ENCODE data around the gene LSAMP. TPM values are rescaled to one million over a fixed set of nuclear protein-coding genes. Genes with fewer than 3 reads are reported as not detected.
"Not testable (repeated sequence)": the region's sequence is repeated elsewhere in the genome, so short reads cannot be mapped to it uniquely, and the experiment has no call there.

The LSAMP gene
- polyA plus RNA-seq, 1 donor: 7.6 TPM

GRCh38 chr3:116211901-116212300 lies 233.4 kb downstream of the LSAMP start:
- Histone ChIP-seq H3K36me3 (ENCODE audit: control insufficient read depth, insufficient read depth, low read length) (no peaks in the 10 kb centered on the region), H3K4me3 (ENCODE audit: low read length) (no peak overlapping the region), H3K4me1 (ENCODE audit: control insufficient read depth, insufficient read depth, low read length) (no peaks in the 10 kb centered on the region), H3K27ac (ENCODE audit: low read length) (no peak overlapping the region), H3K9me3 (ENCODE audit: control insufficient read depth, low read depth, low read length) (peaks cover 4% of the 10 kb centered on the region), H3K27me3 (ENCODE audit: control insufficient read depth, insufficient read depth, low read length) (no peaks in the 10 kb centered on the region)
- no peak for DNase-seq
- WGBS (ENCODE audit: insufficient coverage, low lambda C conversion rate): 83% methylated on average over 1 of the region's 2 CpGs

GRCh38 chr3:116208830-116209229 lies 236.5 kb downstream of the LSAMP start:
- H3K9me3 ChIP-seq (ENCODE audit: control insufficient read depth, low read depth, low read length); H3K27ac ChIP-seq (ENCODE audit: low read length); DNase-seq; H3K36me3 ChIP-seq (ENCODE audit: control insufficient read depth, insufficient read depth, low read length); H3K4me3 ChIP-seq (ENCODE audit: low read length); H3K4me1 ChIP-seq (ENCODE audit: control insufficient read depth, insufficient read depth, low read length); H3K27me3 ChIP-seq (ENCODE audit: control insufficient read depth, insufficient read depth, low read length): not testable (repeated sequence)
- no CpG with 5 or more reads among the region's 15 CpGs for WGBS (ENCODE audit: insufficient coverage, low lambda C conversion rate)

GRCh38 chr3:116200956-116201690 lies 244.2 kb downstream of the LSAMP start:
- Histone ChIP-seq H3K4me1 (ENCODE audit: control insufficient read depth, insufficient read depth, low read length) (no peaks in the 10 kb centered on the region), H3K36me3 (ENCODE audit: control insufficient read depth, insufficient read depth, low read length) (no peaks in the 10 kb centered on the region), H3K4me3 (ENCODE audit: low read length) (no peak overlapping the region), H3K27ac (ENCODE audit: low read length) (no peak overlapping the region), H3K9me3 (ENCODE audit: control insufficient read depth, low read depth, low read length) (no peaks in the 10 kb centered on the region), H3K27me3 (ENCODE audit: control insufficient read depth, insufficient read depth, low read length) (no peaks in the 10 kb centered on the region)
- DNase-seq: no peak
- WGBS (ENCODE audit: insufficient coverage, low lambda C conversion rate): no CpG with 5 or more reads among the region's 5 CpGs

- Histone ChIP-seq H3K27ac (ENCODE audit: low read length) (no peak overlapping the region), H3K4me3 (ENCODE audit: low read length) (no peak overlapping the region), H3K9me3 (ENCODE audit: control insufficient read depth, low read depth, low read length) (no peaks in the 10 kb centered on the region), H3K27me3 (ENCODE audit: control insufficient read depth, insufficient read depth, low read length) (no peaks in the 10 kb centered on the region), H3K4me1 (ENCODE audit: control insufficient read depth, insufficient read depth, low read length) (no peaks in the 10 kb centered on the region), H3K36me3 (ENCODE audit: control insufficient read depth, insufficient read depth, low read length) (no peaks in the 10 kb centered on the region)
- no peak for DNase-seq
- no CpG with 5 or more reads among the region's 2 CpGs for WGBS (ENCODE audit: insufficient coverage, low lambda C conversion rate)
Observed at GRCh38 chr3:116199063-116199462, 246.2 kb downstream of the LSAMP start.

GRCh38 chr3:116198087-116198486 lies 247.2 kb downstream of the LSAMP start:
- H3K4me3 ChIP-seq (ENCODE audit: low read length): no peak overlapping the region
- H3K4me1 ChIP-seq (ENCODE audit: control insufficient read depth, insufficient read depth, low read length): no peaks in the 10 kb centered on the region
- no peak for DNase-seq
- WGBS (ENCODE audit: insufficient coverage, low lambda C conversion rate): 67% methylated on average over 1 of the region's 2 CpGs
- H3K27me3 ChIP-seq (ENCODE audit: control insufficient read depth, insufficient read depth, low read length): no peaks in the 10 kb centered on the region
- H3K9me3 ChIP-seq (ENCODE audit: control insufficient read depth, low read depth, low read length): no peaks in the 10 kb centered on the region
- no peaks in the 10 kb centered on the region for H3K36me3 ChIP-seq (ENCODE audit: control insufficient read depth, insufficient read depth, low read length)
- H3K27ac ChIP-seq (ENCODE audit: low read length): no peak overlapping the region

- Histone ChIP-seq H3K36me3 (ENCODE audit: control insufficient read depth, insufficient read depth, low read length) (no peaks in the 10 kb centered on the region), H3K9me3 (ENCODE audit: control insufficient read depth, low read depth, low read length) (no peaks in the 10 kb centered on the region)
- WGBS (ENCODE audit: insufficient coverage, low lambda C conversion rate): 100% methylated on average over 1 of the region's 1 CpG
Observed at GRCh38 chr3:116192464-116192863, 252.8 kb downstream of the LSAMP start.

GRCh38 chr3:116191409-116191808 lies 253.9 kb downstream of the LSAMP start:
- H3K9me3 ChIP-seq (ENCODE audit: control insufficient read depth, low read depth, low read length): no peaks in the 10 kb centered on the region
- no peaks in the 10 kb centered on the region for H3K27me3 ChIP-seq (ENCODE audit: control insufficient read depth, insufficient read depth, low read length)
- H3K27ac ChIP-seq (ENCODE audit: low read length): no peak overlapping the region
- no peaks in the 10 kb centered on the region for H3K4me1 ChIP-seq (ENCODE audit: control insufficient read depth, insufficient read depth, low read length)
- H3K4me3 ChIP-seq (ENCODE audit: low read length): no peak overlapping the region
- 100% methylated on average over 1 of the region's 2 CpGs for WGBS (ENCODE audit: insufficient coverage, low lambda C conversion rate)
- no peaks in the 10 kb centered on the region for H3K36me3 ChIP-seq (ENCODE audit: control insufficient read depth, insufficient read depth, low read length)
- DNase-seq: no peak

More at GRCh38 chr3:116192464-116192863, 252.8 kb downstream of the LSAMP start:
- H3K4me1 ChIP-seq (ENCODE audit: control insufficient read depth, insufficient read depth, low read length): no peaks in the 10 kb centered on the region
- no peaks in the 10 kb centered on the region for H3K27me3 ChIP-seq (ENCODE audit: control insufficient read depth, insufficient read depth, low read length)
- no peak overlapping the region for H3K4me3 ChIP-seq (ENCODE audit: low read length)
- H3K27ac ChIP-seq (ENCODE audit: low read length): no peak overlapping the region
- DNase-seq: no peak

- Histone ChIP-seq H3K27me3 (ENCODE audit: control insufficient read depth, insufficient read depth, low read length) (no peaks in the 10 kb centered on the region), H3K4me3 (ENCODE audit: low read length) (no peak overlapping the region), H3K4me1 (ENCODE audit: control insufficient read depth, insufficient read depth, low read length) (no peaks in the 10 kb centered on the region), H3K36me3 (ENCODE audit: control insufficient read depth, insufficient read depth, low read length) (no peaks in the 10 kb centered on the region), H3K9me3 (ENCODE audit: control insufficient read depth, low read depth, low read length) (no peaks in the 10 kb centered on the region), H3K27ac (ENCODE audit: low read length) (no peak overlapping the region)
- no peak for DNase-seq
- 22% methylated on average over 1 of the region's 3 CpGs for WGBS (ENCODE audit: insufficient coverage, low lambda C conversion rate)
Observed at GRCh38 chr3:116190095-116190494, 255.2 kb downstream of the LSAMP start.

GRCh38 chr3:116188231-116188785 lies 257.0 kb downstream of the LSAMP start:
- Histone ChIP-seq H3K9me3 (ENCODE audit: control insufficient read depth, low read depth, low read length) (no peaks in the 10 kb centered on the region), H3K4me3 (ENCODE audit: low read length) (no peak overlapping the region), H3K27ac (ENCODE audit: low read length) (no peak overlapping the region), H3K36me3 (ENCODE audit: control insufficient read depth, insufficient read depth, low read length) (no peaks in the 10 kb centered on the region), H3K27me3 (ENCODE audit: control insufficient read depth, insufficient read depth, low read length) (no peaks in the 10 kb centered on the region), H3K4me1 (ENCODE audit: control insufficient read depth, insufficient read depth, low read length) (no peaks in the 10 kb centered on the region)
- no peak for DNase-seq
- 100% methylated on average over 2 of the region's 3 CpGs for WGBS (ENCODE audit: insufficient coverage, low lambda C conversion rate)

GRCh38 chr3:116186049-116186448 lies 259.2 kb downstream of the LSAMP start:
- Histone ChIP-seq H3K9me3 (ENCODE audit: control insufficient read depth, low read depth, low read length) (no peaks in the 10 kb centered on the region), H3K36me3 (ENCODE audit: control insufficient read depth, insufficient read depth, low read length) (no peaks in the 10 kb centered on the region), H3K4me3 (ENCODE audit: low read length) (no peak overlapping the region), H3K27ac (ENCODE audit: low read length) (no peak overlapping the region), H3K27me3 (ENCODE audit: control insufficient read depth, insufficient read depth, low read length) (no peaks in the 10 kb centered on the region), H3K4me1 (ENCODE audit: control insufficient read depth, insufficient read depth, low read length) (no peaks in the 10 kb centered on the region)
- WGBS (ENCODE audit: insufficient coverage, low lambda C conversion rate): 90% methylated on average over 1 of the region's 1 CpG
- DNase-seq: no peak

GRCh38 chr3:116181159-116181558 lies 264.1 kb downstream of the LSAMP start:
- H3K36me3 ChIP-seq (ENCODE audit: control insufficient read depth, insufficient read depth, low read length): no peaks in the 10 kb centered on the region
- H3K4me1 ChIP-seq (ENCODE audit: control insufficient read depth, insufficient read depth, low read length): no peaks in the 10 kb centered on the region
- H3K4me3 ChIP-seq (ENCODE audit: low read length): no peak overlapping the region
- no peak for DNase-seq
- no peaks in the 10 kb centered on the region for H3K27me3 ChIP-seq (ENCODE audit: control insufficient read depth, insufficient read depth, low read length)
- H3K9me3 ChIP-seq (ENCODE audit: control insufficient read depth, low read depth, low read length): no peaks in the 10 kb centered on the region
- H3K27ac ChIP-seq (ENCODE audit: low read length): no peak overlapping the region
